ENCODE measurements around the gene CHST2. TPM values are rescaled to one million over a fixed set of nuclear protein-coding genes. Genes with fewer than 3 reads are reported as not detected.
A peak's percentile ranks its signal among the peaks of the same experiment; 100 is the strongest.

CHST2 gene
- total and polyA plus RNA-seq, 2 donors (not counting 1 experiment from before 2014, with no cell fraction given), result 1.1 to 2.6 TPM

DNA sequence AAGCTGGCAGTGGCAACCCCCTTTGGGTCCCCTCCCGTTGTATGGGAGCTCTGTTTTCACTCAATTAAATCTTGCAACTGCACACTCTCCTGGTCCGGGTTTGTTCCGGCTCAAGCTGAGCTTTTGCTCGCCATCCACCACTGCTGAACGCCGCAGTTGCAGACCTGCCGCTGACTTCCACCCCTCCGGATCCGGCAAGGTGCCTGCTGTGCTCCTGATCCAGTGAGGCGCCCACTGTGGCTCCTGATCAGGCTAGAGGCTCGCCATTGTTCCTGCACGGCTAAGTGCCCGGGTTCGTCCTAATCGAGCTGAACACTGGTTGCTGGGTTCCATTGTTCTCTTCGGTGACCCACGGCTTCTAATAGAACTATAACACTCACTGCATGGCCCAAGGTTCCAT, 22.8 kb downstream of the CHST2 start:
- DNase-seq (ENCODE audit: low read depth in 2 of 2), result no peak
- H3K9ac ChIP-seq (ENCODE audit: insufficient read depth, low read length), result no peak overlapping the region
- no peak overlapping the region for H2AFZ ChIP-seq (ENCODE audit: low read length)
- no peaks in the 10 kb centered on the region for H4K20me1 ChIP-seq (ENCODE audit: control insufficient read depth, extremely low read depth, insufficient read depth, low read length)
- no peak overlapping the region for H3K4me2 ChIP-seq (ENCODE audit: extremely low read depth, insufficient read depth, low read length)
- no peaks in the 10 kb centered on the region for H3K9me3 ChIP-seq (ENCODE audit: control insufficient read depth, insufficient read depth, low read depth, low read length)
- TF ChIP-seq, protein P1, sequence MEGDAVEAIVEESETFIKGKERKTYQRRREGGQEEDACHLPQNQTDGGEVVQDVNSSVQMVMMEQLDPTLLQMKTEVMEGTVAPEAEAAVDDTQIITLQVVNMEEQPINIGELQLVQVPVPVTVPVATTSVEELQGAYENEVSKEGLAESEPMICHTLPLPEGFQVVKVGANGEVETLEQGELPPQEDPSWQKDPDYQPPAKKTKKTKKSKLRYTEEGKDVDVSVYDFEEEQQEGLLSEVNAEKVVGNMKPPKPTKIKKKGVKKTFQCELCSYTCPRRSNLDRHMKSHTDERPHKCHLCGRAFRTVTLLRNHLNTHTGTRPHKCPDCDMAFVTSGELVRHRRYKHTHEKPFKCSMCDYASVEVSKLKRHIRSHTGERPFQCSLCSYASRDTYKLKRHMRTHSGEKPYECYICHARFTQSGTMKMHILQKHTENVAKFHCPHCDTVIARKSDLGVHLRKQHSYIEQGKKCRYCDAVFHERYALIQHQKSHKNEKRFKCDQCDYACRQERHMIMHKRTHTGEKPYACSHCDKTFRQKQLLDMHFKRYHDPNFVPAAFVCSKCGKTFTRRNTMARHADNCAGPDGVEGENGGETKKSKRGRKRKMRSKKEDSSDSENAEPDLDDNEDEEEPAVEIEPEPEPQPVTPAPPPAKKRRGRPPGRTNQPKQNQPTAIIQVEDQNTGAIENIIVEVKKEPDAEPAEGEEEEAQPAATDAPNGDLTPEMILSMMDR (conservative IDR thresholded peaks at IDR 0.05 in 1 of 2, IDR thresholded peaks at IDR 0.05 in 1 of 2; ENCODE audit: low read depth in 1 of 2, low read length in 2 of 2), result no peak
- no peak for TF ChIP-seq EZH2 (IDR thresholded peaks at IDR 0.05; ENCODE audit: low read length, missing control alignments)
- H3K4me3 ChIP-seq (replicated peaks in 1 of 4; ENCODE audit: control extremely low read depth in 1 of 4, insufficient read depth in 1 of 4, low read depth in 3 of 4, low read length in 4 of 4), result no peak overlapping the region
- no peaks in the 10 kb centered on the region for H3K36me3 ChIP-seq (ENCODE audit: control insufficient read depth, insufficient read depth, low read length)
- peaks cover 13% of the 10 kb centered on the region for H3K4me1 ChIP-seq (ENCODE audit: control insufficient read depth, extremely low read depth, insufficient read depth, low read length)
- H3K27me3 ChIP-seq (ENCODE audit: control insufficient read depth, insufficient read depth, low read length), result no peaks in the 10 kb centered on the region
- H3K79me2 ChIP-seq (ENCODE audit: control insufficient read depth, insufficient read depth, low read length), result no peaks in the 10 kb centered on the region
- no peak overlapping the region for H3K27ac ChIP-seq (ENCODE audit: insufficient read depth, low read length)

DNA sequence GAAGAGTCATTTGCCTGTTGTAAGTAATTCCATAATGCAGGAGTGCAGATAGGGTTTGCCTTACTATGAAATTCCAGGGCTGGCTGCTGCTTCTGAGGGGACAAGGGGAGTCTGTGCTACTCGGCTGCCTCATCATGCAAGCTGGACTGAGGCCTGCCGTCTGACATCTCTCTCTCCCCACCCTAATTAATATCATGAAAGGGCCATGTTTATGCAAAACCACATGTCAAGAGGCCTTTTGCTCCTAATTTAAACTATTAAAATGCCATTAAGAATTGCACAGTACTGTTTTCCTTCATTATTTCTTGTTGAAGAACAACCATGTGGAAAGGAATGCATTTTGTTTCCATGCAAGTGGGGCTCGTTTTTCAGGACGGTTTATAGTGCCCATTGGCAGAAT, 26.3 kb downstream of the CHST2 start:
- Histone ChIP-seq H3K79me2 (ENCODE audit: control insufficient read depth, insufficient read depth, low read length) (no peaks in the 10 kb centered on the region), H3K36me3 (ENCODE audit: control insufficient read depth, insufficient read depth, low read length) (no peaks in the 10 kb centered on the region), H3K4me3 (replicated peaks in 1 of 4; ENCODE audit: control extremely low read depth in 1 of 4, insufficient read depth in 1 of 4, low read depth in 3 of 4, low read length in 4 of 4) (no peak overlapping the region), H2AFZ (ENCODE audit: low read length) (no peak overlapping the region), H3K4me2 (ENCODE audit: extremely low read depth, insufficient read depth, low read length) (peak overlapping the region; percentile 35), H4K20me1 (ENCODE audit: control insufficient read depth, extremely low read depth, insufficient read depth, low read length) (no peaks in the 10 kb centered on the region), H3K27me3 (ENCODE audit: control insufficient read depth, insufficient read depth, low read length) (no peaks in the 10 kb centered on the region), H3K4me1 (ENCODE audit: control insufficient read depth, extremely low read depth, insufficient read depth, low read length) (peaks cover 6% of the 10 kb centered on the region), H3K9me3 (ENCODE audit: control insufficient read depth, insufficient read depth, low read depth, low read length) (no peaks in the 10 kb centered on the region), H3K9ac (ENCODE audit: insufficient read depth, low read length) (no peak overlapping the region), H3K27ac (ENCODE audit: insufficient read depth, low read length) (no peak overlapping the region)
- peak in 1 of 2 donors; percentile 12 for DNase-seq (ENCODE audit: low read depth in 2 of 2)
- TF ChIP-seq, protein P1 (conservative IDR thresholded peaks at IDR 0.05 in 1 of 2, IDR thresholded peaks at IDR 0.05 in 1 of 2; ENCODE audit: low read depth in 1 of 2, low read length in 2 of 2), result no peak
- no peak for TF ChIP-seq EZH2 (IDR thresholded peaks at IDR 0.05; ENCODE audit: low read length, missing control alignments)

DNA sequence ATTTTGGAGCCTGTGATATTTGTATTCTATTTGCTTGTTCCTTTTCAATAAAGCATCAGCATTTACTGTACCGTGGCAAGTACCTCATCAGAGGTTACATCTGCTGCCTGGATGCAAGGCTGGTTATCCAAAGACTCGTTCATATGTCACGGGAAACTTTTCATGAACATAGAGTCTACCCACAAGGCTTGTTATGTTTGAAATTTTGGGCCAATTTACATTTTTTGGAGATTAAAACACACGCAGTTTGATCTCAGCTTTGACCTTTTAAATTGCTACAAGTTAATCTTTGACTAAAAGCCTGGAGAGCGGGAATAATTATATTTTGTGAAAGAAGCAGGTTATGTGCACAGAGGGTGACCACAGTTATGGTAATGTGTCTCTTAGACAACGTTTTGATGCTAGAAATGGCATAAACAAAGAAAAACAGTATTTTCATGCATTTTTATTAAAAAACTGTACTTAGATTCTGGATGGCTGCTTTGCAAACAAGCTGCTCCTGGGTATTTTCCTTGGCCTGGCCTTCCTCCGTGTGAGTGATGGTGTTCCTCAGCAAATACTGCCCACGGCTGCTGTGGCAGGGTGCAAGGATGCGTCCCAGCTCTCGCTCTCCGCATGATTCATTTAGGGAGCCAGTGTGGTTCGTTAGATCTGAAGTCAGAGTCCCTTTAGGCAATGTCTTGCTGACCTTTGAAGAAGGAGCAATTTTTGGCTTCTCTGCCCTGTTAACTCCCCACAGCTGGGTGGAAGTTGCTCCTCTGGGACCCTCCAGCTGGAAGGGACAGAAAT, 27.1 kb downstream of the CHST2 start:
- Histone ChIP-seq H3K9me3 (ENCODE audit: control insufficient read depth, insufficient read depth, low read depth, low read length) (no peaks in the 10 kb centered on the region), H3K4me1 (ENCODE audit: control insufficient read depth, extremely low read depth, insufficient read depth, low read length) (peaks cover 6% of the 10 kb centered on the region), H3K36me3 (ENCODE audit: control insufficient read depth, insufficient read depth, low read length) (no peaks in the 10 kb centered on the region), H4K20me1 (ENCODE audit: control insufficient read depth, extremely low read depth, insufficient read depth, low read length) (no peaks in the 10 kb centered on the region), H3K27me3 (ENCODE audit: control insufficient read depth, insufficient read depth, low read length) (no peaks in the 10 kb centered on the region), H3K27ac (ENCODE audit: insufficient read depth, low read length) (no peak overlapping the region), H3K4me3 (replicated peaks in 1 of 4; ENCODE audit: control extremely low read depth in 1 of 4, insufficient read depth in 1 of 4, low read depth in 3 of 4, low read length in 4 of 4) (no peak overlapping the region), H2AFZ (ENCODE audit: low read length) (peak overlapping the region; percentile 27), H3K79me2 (ENCODE audit: control insufficient read depth, insufficient read depth, low read length) (no peaks in the 10 kb centered on the region), H3K9ac (ENCODE audit: insufficient read depth, low read length) (no peak overlapping the region), H3K4me2 (ENCODE audit: extremely low read depth, insufficient read depth, low read length) (peak overlapping the region; percentile 62)
- TF ChIP-seq, protein P1 (conservative IDR thresholded peaks at IDR 0.05 in 1 of 2, IDR thresholded peaks at IDR 0.05 in 1 of 2; ENCODE audit: low read depth in 1 of 2, low read length in 2 of 2), result no peak
- TF ChIP-seq EZH2 (IDR thresholded peaks at IDR 0.05; ENCODE audit: low read length, missing control alignments), result no peak
- no peak for DNase-seq (ENCODE audit: low read depth in 2 of 2)

Data from fibroblast of lung (primary cell).